HL-60 (cell line): ENCODE results near the gene STKLD1.

Source experiments
- DNase-seq, 2 experiments: peaks; one replicate each; pipeline ENCODE4 v3.0.0-alpha.2; 2010 to 2020; ENCODE audit warnings: low read depth in 1 of 2, low spot score in 1 of 2
- H3K27ac ChIP-seq: fragments of 250-450 bp; sonication (Bioruptor Pico); replicated peaks from 2 replicates; pipeline ENCODE4 v1.5.1; 2020; ENCODE audit warnings: mild to moderate bottlenecking, moderate library complexity
- H3K27me3 ChIP-seq: fragments of 250-450 bp; sonication (Bioruptor Pico); 2 replicates; pipeline ENCODE4 v1.5.1; 2021; ENCODE audit warnings: mild to moderate bottlenecking, moderate library complexity; ENCODE audit not compliant: insufficient read depth, poor library complexity, severe bottlenecking
- H3K4me3 ChIP-seq: replicated peaks from 2 replicates; pipeline ENCODE4 v1.5.1; 2011; ENCODE audit warnings: mild to moderate bottlenecking, control low read depth, low read length; ENCODE audit not compliant: insufficient read depth
- GABPA ChIP-seq: IDR thresholded peaks from 2 replicates; pipeline ENCODE4 v1.6.1; 2012; ENCODE audit warnings: low read depth
- POLR2AphosphoS5 ChIP-seq: IDR thresholded peaks from 2 replicates; pipeline ENCODE4 v1.6.1; 2012; ENCODE audit warnings: low read depth
- SPI1 ChIP-seq: IDR thresholded peaks from 2 replicates; pipeline ENCODE4 v1.6.1; 2012; ENCODE audit warnings: low read depth, mild to moderate bottlenecking, borderline replicate concordance
- TF ChIP-seq, protein P1 (sequence below): IDR thresholded peaks from 2 replicates; pipeline ENCODE4 v1.6.1; 2012; ENCODE audit warnings: low read depth; ENCODE audit not compliant: insufficient replicate concordance
- TF ChIP-seq, protein P2 (sequence below): IDR thresholded peaks from one replicate; pipeline ENCODE4 v1.5.1; 2011; ENCODE audit warnings: low read length, control low read depth, inconsistent platforms; ENCODE audit not compliant: insufficient read depth

STKLD1 gene

DNA sequence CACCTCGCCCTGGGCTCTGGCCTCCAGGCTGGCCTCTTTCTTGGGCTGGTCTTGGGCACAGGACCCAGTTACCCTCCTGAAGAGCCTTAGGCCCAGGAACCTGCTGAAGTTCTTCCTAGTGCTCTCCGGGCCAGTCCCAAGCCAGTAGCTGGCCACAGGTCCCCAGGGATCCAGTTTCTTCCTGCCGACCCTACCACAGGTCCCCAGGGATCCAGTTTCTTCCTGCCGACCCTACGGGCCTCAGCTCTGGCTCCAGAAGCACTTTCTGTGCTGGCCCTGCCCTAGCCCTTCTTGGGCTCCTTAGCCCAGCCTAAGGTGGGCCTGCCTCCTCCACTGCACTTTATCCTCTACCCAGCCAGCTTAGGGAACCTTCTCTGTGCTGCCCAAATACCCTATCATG is 65.4 kb downstream of the STKLD1 start:
- Histone ChIP-seq H3K27ac (no peak overlapping the region), H3K27me3 (peaks cover 3% of the 10 kb centered on the region), H3K4me3 (no peak overlapping the region)
- TF ChIP-seq, protein P1, sequence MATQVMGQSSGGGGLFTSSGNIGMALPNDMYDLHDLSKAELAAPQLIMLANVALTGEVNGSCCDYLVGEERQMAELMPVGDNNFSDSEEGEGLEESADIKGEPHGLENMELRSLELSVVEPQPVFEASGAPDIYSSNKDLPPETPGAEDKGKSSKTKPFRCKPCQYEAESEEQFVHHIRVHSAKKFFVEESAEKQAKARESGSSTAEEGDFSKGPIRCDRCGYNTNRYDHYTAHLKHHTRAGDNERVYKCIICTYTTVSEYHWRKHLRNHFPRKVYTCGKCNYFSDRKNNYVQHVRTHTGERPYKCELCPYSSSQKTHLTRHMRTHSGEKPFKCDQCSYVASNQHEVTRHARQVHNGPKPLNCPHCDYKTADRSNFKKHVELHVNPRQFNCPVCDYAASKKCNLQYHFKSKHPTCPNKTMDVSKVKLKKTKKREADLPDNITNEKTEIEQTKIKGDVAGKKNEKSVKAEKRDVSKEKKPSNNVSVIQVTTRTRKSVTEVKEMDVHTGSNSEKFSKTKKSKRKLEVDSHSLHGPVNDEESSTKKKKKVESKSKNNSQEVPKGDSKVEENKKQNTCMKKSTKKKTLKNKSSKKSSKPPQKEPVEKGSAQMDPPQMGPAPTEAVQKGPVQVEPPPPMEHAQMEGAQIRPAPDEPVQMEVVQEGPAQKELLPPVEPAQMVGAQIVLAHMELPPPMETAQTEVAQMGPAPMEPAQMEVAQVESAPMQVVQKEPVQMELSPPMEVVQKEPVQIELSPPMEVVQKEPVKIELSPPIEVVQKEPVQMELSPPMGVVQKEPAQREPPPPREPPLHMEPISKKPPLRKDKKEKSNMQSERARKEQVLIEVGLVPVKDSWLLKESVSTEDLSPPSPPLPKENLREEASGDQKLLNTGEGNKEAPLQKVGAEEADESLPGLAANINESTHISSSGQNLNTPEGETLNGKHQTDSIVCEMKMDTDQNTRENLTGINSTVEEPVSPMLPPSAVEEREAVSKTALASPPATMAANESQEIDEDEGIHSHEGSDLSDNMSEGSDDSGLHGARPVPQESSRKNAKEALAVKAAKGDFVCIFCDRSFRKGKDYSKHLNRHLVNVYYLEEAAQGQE, result no peak
- TF ChIP-seq, protein P2, sequence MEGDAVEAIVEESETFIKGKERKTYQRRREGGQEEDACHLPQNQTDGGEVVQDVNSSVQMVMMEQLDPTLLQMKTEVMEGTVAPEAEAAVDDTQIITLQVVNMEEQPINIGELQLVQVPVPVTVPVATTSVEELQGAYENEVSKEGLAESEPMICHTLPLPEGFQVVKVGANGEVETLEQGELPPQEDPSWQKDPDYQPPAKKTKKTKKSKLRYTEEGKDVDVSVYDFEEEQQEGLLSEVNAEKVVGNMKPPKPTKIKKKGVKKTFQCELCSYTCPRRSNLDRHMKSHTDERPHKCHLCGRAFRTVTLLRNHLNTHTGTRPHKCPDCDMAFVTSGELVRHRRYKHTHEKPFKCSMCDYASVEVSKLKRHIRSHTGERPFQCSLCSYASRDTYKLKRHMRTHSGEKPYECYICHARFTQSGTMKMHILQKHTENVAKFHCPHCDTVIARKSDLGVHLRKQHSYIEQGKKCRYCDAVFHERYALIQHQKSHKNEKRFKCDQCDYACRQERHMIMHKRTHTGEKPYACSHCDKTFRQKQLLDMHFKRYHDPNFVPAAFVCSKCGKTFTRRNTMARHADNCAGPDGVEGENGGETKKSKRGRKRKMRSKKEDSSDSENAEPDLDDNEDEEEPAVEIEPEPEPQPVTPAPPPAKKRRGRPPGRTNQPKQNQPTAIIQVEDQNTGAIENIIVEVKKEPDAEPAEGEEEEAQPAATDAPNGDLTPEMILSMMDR, result no peak
- no peak for TF ChIP-seq GABPA
- TF ChIP-seq POLR2AphosphoS5, result no peak
- TF ChIP-seq SPI1, result no peak
- DNase-seq, result no peak

DNA sequence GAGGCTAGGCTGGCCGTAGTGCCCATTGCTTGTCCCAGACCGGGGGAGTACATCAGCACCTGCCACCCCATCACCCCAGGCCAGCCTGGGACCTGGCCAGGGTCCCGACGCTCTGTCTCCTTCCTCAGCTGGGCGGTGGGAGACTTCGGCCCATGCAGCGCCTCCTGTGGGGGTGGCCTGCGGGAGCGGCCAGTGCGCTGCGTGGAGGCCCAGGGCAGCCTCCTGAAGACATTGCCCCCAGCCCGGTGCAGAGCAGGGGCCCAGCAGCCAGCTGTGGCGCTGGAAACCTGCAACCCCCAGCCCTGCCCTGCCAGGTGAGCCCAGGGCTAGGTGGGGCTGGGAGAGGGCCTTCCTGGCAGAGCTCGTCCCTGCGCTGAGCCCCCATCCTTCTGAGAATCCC is 67.1 kb downstream of the STKLD1 start:
- H3K4me3 ChIP-seq, result no peak overlapping the region
- TF ChIP-seq SPI1, result no peak
- TF ChIP-seq, protein P1, result no peak
- TF ChIP-seq POLR2AphosphoS5, result no peak
- TF ChIP-seq, protein P2, result no peak
- TF ChIP-seq GABPA, result no peak
- H3K27me3 ChIP-seq, result peaks cover 4% of the 10 kb centered on the region
- DNase-seq, result no peak
- no peak overlapping the region for H3K27ac ChIP-seq

DNA sequence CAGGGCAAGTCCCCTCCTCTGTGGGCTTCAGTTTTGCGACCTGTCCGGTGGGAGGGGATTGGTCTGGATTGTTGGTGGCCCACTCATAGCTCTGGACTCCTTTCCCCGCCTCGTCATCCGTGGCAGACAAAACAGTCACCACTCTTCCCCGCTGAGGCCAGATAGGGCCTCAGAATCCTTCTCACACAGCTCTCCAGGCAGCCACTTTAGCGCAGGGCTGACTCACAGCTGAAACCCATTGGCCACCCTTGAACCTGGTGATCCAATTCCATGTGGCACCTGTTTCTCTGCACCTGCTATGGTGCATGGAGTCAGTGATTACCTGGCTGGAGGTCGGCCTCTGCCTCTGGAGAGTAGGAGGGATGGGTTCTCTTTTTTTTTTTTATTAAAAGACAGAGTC is 67.8 kb downstream of the STKLD1 start:
- TF ChIP-seq, protein P1, result no peak
- TF ChIP-seq SPI1 (no peak), POLR2AphosphoS5 (no peak), GABPA (no peak)
- TF ChIP-seq, protein P2, result no peak
- no peak for DNase-seq
- Histone ChIP-seq H3K27me3 (peaks cover 4% of the 10 kb centered on the region), H3K27ac (no peak overlapping the region), H3K4me3 (no peak overlapping the region)
